Ovary (tissue), 3 donors: Measurements from ENCODE around the gene TMEM52B.

ENCODE experiments used
- CTCF ChIP-seq, 3 donors: fragments of 450-650 bp in 2 of 3; fragments of 200-600 bp in 1 of 3; IDR thresholded peaks; one replicate each; pipeline versions ENCODE4 v1.5.1 to v1.8.0; 2016 to 2022; ENCODE audit warnings: antibody characterized with exemption in 3 of 3, mild to moderate bottlenecking in 1 of 3
- POLR2A ChIP-seq: fragments of 450-650 bp; IDR thresholded peaks from one replicate; pipeline ENCODE4 v1.6.1; 2017; ENCODE audit warnings: antibody characterized with exemption, mild to moderate bottlenecking, moderate library complexity
- donor health status: DM: no; HTN: no; CAD: no.

- TF ChIP-seq CTCF (IDR thresholded peaks at IDR 0.05): no peak
- TF ChIP-seq POLR2A: no peak
Observed at GRCh38 chr12:10223208-10223607, 44.4 kb downstream of the TMEM52B start.
